GM21423 (cell line): Measurements from ENCODE around the gene PLGRKT.
"Not testable (repeated sequence)": the region's sequence is repeated elsewhere in the genome, so short reads cannot be mapped to it uniquely, and the experiment has no call there.

Source experiments
- ATAC-seq: cut with Tn5 transposase; IDR thresholded peaks from one replicate; pipeline ENCODE4 v1.9.1; 2021; ENCODE audit warnings: mild to moderate bottlenecking, moderate library complexity; ENCODE audit not compliant: unreplicated experiment

Gene PLGRKT

DNA sequence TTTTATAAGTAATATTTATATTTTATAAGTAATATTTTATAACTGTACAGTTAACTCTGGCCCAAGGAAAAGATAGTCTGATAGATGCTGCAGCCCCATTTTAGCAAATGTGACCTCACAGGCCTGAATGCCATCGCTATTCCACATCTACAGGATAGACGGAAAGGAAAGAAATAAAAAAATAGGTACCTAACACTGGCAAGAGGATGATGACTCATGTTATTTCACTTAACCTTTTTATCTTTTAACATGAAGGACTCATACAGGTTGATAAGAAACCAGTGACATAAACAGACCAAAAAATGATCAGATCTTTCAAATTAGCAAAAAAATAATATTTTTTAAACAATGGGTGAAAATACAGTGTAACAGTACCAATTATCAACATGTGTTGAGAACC lies 15.3 kb upstream of the PLGRKT start:
- ATAC-seq, result no peak

DNA sequence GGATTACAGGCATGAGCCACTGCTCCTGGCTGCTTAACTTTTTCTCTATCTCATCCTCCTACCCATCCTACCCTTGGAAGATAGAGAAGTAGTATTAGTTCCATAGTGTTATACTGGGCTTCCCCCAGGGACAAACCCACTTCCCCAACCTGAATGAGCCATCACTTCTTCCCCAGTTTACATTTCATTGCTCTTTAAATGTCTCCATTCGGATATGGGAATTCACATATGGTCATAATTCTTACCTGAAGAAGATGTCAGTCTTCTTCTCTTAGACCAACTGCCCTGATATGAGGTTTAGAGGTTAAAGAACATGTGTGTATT lies 14.5 kb upstream of the PLGRKT start:
- no peak for ATAC-seq

DNA sequence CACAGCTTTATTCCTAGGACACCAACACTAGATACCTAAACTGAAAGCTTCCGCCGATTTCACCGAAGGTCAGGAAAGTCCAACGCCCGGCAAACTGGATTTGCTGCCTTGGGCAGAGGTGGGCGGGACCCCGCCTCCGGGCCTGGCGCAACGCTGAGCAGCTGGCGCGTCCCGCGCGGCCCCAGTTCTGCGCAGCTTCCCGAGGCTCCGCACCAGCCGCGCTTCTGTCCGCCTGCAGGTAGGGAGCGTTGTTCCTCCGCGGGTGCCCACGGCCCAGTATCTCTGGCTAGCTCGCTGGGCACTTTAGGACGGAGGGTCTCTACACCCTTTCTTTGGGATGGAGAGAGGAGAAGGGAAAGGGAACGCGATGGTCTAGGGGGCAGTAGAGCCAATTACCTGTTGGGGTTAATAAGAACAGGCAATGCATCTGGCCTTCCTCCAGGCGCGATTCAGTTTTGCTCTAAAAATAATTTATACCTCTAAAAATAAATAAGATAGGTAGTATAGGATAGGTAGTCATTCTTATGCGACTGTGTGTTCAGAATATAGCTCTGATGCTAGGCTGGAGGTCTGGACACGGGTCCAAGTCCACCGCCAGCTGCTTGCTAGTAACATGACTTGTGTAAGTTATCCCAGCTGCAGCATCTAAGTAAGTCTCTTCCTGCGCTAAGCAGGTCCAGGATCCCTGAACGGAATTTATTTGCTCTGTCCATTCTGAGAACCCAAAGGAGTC lies 12.8 kb upstream of the PLGRKT start, which contains the start of gene CD274:
Gene CD274 (plus strand): TSS at position 184 of the 733 bp plus-strand sequence. CDS start 5,572 bp downstream, outside the sequence.
- peak; percentile 54 for ATAC-seq

- ATAC-seq, result no peak
Observed at GRCh38 chr9:5449521-5450358, 12.0 kb upstream of the PLGRKT start.

DNA sequence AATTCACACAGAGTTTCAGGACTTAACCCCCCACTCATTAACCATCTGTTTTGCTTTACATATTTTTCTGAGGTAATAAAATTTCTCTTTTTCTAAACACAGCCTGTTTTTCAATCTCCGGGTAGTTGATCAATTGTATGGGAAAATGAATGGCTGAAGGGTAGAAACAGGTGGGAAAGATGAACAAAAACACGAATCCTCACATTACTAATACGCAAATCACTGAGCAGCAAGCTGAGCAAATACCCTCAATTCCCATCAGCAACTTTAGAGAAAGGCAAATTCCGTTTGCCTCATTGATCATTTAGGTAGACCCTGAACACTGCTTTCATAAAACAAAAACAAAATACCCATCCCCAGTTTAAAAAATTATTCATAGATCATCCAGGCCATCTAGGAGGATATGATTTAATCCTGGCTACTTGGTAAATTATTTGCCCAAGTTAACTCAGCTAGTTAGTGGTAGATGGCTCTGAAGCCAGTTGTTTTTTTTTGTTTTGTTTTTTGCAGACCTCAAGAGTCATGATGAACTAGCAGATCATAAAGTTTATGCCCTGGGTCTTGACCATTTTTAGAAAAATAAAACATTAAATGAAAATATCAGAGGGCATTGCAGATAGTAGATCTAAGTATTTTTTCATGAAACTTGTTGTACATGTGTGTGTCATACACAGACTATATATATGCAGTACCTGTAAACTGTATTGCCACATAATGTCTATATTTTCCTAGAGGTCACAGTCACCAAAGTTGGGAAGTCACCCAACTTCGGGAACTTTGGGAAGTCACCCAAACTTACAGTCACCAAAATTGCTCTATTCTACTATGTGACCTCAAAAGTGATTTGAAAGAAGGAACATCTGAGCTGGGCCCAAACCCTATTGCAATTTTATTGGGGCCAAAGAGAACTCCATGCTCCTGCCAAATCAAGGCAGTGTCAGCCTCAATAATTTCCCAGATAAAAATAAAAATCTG lies 11.0 kb upstream of the PLGRKT start:
- ATAC-seq, result no peak

GRCh38 chr9:5448016-5448415 lies 10.3 kb upstream of the PLGRKT start:
- no peak for ATAC-seq

DNA sequence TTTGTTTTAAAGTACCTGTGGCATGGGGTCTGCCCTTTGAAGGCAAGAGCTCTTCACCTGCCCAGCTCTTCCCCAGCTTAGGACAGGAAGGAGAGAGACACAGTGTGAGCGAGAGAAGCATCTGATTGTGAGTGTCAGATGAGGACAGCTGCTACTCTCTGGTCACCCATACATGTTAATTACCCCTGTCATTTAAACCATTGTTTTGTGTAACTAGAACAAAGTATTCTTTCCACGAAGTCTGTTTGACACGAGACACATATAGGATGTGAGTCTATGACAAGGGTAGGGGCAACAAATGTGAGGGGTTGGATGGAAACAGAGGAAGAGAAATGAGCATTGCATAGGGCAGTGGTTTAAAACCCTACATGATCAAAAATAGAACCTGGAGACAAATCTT lies 9.6 kb upstream of the PLGRKT start:
- no peak for ATAC-seq

DNA sequence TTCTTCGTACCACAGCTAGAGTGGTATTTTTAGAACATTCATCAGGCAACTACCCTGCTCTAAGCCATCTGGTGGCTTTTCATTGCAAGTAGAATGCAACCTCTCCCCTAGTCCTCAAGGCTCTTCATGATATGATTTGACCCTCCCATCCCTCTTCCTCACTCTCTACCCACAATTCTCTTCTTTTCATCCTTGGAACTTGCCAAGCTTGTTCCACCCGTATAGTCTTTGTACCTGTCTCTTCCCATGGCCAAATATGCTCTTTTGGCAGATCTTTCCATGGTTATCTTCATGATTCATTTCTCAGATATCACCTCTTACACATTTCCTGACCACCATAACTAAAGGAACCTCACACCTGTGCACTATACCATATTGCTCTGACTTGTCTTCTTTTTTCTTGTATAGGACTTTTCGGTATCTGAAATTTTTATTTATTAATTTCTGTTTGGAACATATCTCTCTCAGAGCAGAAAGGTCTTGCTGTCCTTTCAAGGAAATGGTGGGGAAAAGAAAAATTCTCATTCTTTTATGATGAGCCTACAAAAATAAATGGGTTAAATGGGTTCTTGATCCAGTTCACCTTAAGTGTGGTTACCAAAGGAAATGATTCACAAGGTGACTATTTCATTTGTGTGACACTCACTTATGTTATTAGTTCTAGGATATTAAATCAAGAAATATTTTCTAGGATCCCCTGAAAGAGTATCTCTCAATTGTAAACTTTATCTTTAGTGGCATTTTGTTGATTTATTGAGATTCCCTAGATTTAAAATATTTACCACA lies 8.9 kb upstream of the PLGRKT start:
- no peak for ATAC-seq

GRCh38 chr9:5445886-5446285 lies 8.2 kb upstream of the PLGRKT start:
- no peak for ATAC-seq

DNA sequence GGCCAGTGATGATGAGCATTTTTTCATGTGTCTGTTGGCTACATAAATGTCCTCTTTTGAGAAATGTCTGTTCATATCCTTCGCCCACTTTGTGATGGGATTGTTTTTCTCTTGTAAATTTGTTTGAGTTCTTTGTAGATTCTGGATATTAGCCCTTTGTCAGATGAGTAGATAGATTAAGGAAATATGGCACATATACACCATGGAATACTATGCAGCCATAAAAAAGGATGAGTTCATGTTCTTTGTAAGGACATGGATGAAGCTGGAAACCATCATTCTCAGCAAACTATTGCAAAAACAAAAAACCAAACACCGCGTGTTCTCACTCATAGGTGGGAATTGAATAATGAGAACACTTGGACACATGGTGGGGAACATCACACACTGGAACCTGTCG lies 7.4 kb upstream of the PLGRKT start:
- ATAC-seq, result not testable (repeated sequence)

GRCh38 chr9:5443850-5444249 lies 6.1 kb upstream of the PLGRKT start:
- ATAC-seq, result no peak

GRCh38 chr9:5442400-5443011 lies 4.8 kb upstream of the PLGRKT start:
- no peak for ATAC-seq

- ATAC-seq, result no peak
Observed at GRCh38 chr9:5441043-5441442, 3.3 kb upstream of the PLGRKT start.

DNA sequence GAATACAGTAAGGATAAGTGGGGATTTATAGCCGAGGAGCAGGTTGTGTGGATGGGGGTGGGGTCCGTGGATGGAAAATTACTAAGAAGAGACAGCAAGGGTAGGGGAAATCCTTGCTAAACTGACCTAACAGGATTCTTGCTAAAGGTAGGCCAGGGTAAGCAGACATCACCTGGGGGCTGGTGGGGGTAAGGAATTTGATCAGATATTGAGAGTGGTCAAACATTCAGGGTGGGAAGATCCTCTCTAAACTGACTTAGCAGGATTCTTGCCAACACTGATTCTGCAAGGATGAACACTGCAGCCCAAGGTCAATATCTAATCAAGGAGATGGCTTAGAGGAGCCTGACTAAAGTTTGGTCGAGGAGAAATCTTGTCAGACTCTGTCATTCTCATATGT lies 2.7 kb upstream of the PLGRKT start:
- no peak for ATAC-seq

DNA sequence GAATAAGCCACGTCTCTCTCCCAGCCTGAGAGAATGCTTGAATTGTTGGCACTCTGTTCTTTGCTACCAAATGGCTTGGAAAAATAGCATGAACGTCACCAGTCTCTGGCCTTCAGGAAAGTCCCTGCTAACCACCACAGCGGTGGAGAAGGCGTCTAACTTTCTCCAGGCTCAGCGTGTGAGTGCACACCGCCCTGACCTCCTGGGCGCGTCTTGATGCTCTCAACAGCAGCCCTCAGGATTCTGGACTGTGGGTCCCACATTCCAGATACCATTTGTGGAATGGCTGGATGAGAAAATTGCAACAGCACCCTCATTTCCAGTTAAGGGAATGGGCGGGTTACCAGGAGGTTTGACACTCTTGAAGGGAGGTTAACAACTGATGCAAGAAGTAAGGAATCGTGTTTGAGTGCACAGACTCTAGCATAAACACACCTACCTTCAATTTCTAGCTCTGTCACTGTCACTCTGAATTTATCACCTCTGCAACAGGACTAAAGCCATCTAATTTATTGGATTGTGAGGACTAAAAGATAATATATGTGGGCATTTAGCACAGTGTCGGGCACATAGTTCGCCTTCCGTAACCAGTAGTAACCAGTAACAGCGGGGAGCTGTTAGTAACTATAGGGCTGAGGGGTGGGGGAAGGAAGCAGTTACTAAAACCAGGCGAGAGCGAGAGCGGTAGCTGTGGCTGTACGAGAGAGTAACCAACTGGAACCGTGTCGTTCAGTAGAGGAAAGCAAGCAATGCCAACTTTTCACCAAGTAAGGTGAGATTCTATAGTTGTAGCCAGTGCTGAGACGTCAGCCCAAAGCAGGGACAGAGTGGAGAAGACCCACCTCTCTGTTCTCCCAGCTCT lies 807 bp upstream of the PLGRKT start:
- peak; percentile 69 for ATAC-seq

DNA sequence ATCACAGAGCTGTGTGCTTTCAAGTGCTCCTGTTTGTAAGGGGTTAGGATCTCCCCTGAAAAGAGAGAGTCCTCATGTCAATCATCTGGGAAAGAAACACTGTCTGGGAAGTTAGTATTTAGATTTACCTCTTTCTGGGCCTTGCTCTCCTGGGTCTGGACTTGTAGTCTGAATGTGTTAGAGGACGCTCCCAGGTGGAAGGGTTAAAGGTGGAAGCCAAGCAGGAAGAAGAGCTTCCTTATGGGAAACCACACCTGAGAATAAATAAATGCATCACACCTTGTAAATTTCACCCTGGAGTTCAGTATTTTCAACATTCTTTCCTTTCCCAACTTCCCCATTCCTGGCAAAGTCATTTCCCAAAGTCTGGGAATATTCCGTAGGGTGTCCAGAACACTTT lies 1.3 kb downstream of the PLGRKT start:
- no peak for ATAC-seq

- no peak for ATAC-seq
Observed at GRCh38 chr9:5435912-5436311, 1.8 kb downstream of the PLGRKT start.

- ATAC-seq, result not testable (repeated sequence)
Observed at GRCh38 chr9:5433841-5434810, 3.6 kb downstream of the PLGRKT start.
